A673 (cell line): Measurements from ENCODE around the gene HOXC13. TPM values are rescaled to one million over a fixed set of nuclear protein-coding genes. Genes with fewer than 3 reads are reported as not detected.

Source experiments
- BruUV-seq: library from RNA; stranded (reverse); fragments of 400-500 nt; replicated peaks from 2 replicates; lab custom pipeline; 2021; lab: Mats Ljungman, UMichigan
- CTCF ChIA-PET: fragments of 300-600 bp; sonication (Branson Sonifier 250); formaldehyde crosslinking; loops from one replicate; lab custom pipeline; 2022; ENCODE audit warnings: antibody characterized with exemption; lab: Charles Lee
- POLR2A ChIA-PET: fragments of 300-600 bp; sonication (Branson Sonifier 250); formaldehyde crosslinking; loops from one replicate; lab custom pipeline; 2022; ENCODE audit warnings: antibody characterized with exemption; ENCODE audit not compliant: low non-redundant PET; lab: Charles Lee
- DNase-seq: peaks from one replicate; pipeline ENCODE4 v3.0.0-alpha.2; 2015; ENCODE audit warnings: low spot score
- H3K27ac ChIP-seq: fragments of 200-600 bp; sonication (generic); 2 replicates; pipeline ENCODE4 v1.5.1; 2016; ENCODE audit warnings: mixed run types, low read depth, mild to moderate bottlenecking, mixed read lengths, antibody characterized with exemption, low read length; ENCODE audit not compliant: poor library complexity, severe bottlenecking
- H3K27me3 ChIP-seq: fragments of 200-600 bp; sonication (generic); replicated peaks from 2 replicates; pipeline ENCODE4 v1.6.1; 2017; ENCODE audit warnings: mixed run types, low read depth, mild to moderate bottlenecking, mixed read lengths, antibody characterized with exemption, low read length; ENCODE audit not compliant: insufficient read depth, poor library complexity
- H3K36me3 ChIP-seq: fragments of 200-600 bp; sonication (generic); 2 replicates; pipeline ENCODE4 v1.6.1; 2016; ENCODE audit warnings: mixed run types, mild to moderate bottlenecking, mixed read lengths, antibody characterized with exemption, low read length; ENCODE audit not compliant: insufficient read depth, poor library complexity, severe bottlenecking
- H3K4me1 ChIP-seq: fragments of 200-600 bp; sonication (generic); 2 replicates; pipeline ENCODE4 v1.6.1; 2017; ENCODE audit warnings: mixed run types, mild to moderate bottlenecking, mixed read lengths, antibody characterized with exemption, low read length; ENCODE audit not compliant: insufficient read depth, poor library complexity, severe bottlenecking
- H3K4me3 ChIP-seq: fragments of 200-600 bp; sonication (generic); 2 replicates; pipeline ENCODE4 v1.5.1; 2016; ENCODE audit warnings: low read depth, mixed run types, mild to moderate bottlenecking, mixed read lengths, low read length; ENCODE audit not compliant: poor library complexity, severe bottlenecking
- H3K9me3 ChIP-seq: fragments of 200-600 bp; sonication (generic); 2 replicates; pipeline ENCODE4 v1.6.1; 2016; ENCODE audit warnings: mixed run types, low read depth, mild to moderate bottlenecking, mixed read lengths, antibody characterized with exemption, low read length; ENCODE audit not compliant: poor library complexity, severe bottlenecking
- CTCF ChIP-seq: fragments of 300-800, 200-600 bp; sonication (generic); conservative IDR thresholded peaks from 2 replicates; pipeline ENCODE4 v1.5.1; 2017; ENCODE audit warnings: low read depth, mild to moderate bottlenecking, antibody characterized with exemption, low read length, moderate library complexity, mixed read lengths
- EZH2 ChIP-seq: fragments of 200-600 bp; sonication (generic); IDR thresholded peaks from 2 replicates; pipeline ENCODE4 v1.6.1; 2017; ENCODE audit warnings: borderline replicate concordance, low read depth, mild to moderate bottlenecking, mixed read lengths, antibody characterized with exemption, low read length; ENCODE audit not compliant: poor library complexity, severe bottlenecking
- intact Hi-C: fragments of 100-400 bp; cut with micrococcal nuclease; formaldehyde crosslinking; loops from one replicate; pipeline ENCODE4 v1.10.0; 2022; ENCODE audit not compliant: unreplicated experiment
- total RNA-seq: library from RNA; stranded (reverse); gene quantifications from 2 replicates; pipeline ENCODE4 v1.2.3, GENCODE V29; 2021

The HOXC13 gene
- total RNA-seq, 1 experiment from 2014 or later: 10.1 TPM

GRCh38 chr12:53950437-53950773, 11.8 kb downstream of the HOXC13 start:
- CTCF ChIA-PET: interaction anchor here (0.5 kb wide), 1 partner anchor 15 kb away, joined by 5 read pairs; no protein-coding TSS in a partner anchor
- POLR2A ChIA-PET: interaction anchor here (0.9 kb wide), 1 partner anchor 11 kb away, joined by 4 read pairs; no protein-coding TSS in a partner anchor
- DNase-seq: no peak
- H3K4me3 ChIP-seq: no peak overlapping the region
- intact Hi-C loops: no loop called here
- no TSS peak for BruUV-seq
- peaks cover 2% of the 10 kb centered on the region for H3K27me3 ChIP-seq
- no peak overlapping the region for H3K27ac ChIP-seq
- peaks cover 2% of the 10 kb centered on the region for H3K4me1 ChIP-seq
- TF ChIP-seq EZH2 (no peak), CTCF (0 out of 2 replicates have a peak, but pooled peaks have one; percentile 19)
- no peaks in the 10 kb centered on the region for H3K36me3 ChIP-seq
- no peaks in the 10 kb centered on the region for H3K9me3 ChIP-seq

DNA sequence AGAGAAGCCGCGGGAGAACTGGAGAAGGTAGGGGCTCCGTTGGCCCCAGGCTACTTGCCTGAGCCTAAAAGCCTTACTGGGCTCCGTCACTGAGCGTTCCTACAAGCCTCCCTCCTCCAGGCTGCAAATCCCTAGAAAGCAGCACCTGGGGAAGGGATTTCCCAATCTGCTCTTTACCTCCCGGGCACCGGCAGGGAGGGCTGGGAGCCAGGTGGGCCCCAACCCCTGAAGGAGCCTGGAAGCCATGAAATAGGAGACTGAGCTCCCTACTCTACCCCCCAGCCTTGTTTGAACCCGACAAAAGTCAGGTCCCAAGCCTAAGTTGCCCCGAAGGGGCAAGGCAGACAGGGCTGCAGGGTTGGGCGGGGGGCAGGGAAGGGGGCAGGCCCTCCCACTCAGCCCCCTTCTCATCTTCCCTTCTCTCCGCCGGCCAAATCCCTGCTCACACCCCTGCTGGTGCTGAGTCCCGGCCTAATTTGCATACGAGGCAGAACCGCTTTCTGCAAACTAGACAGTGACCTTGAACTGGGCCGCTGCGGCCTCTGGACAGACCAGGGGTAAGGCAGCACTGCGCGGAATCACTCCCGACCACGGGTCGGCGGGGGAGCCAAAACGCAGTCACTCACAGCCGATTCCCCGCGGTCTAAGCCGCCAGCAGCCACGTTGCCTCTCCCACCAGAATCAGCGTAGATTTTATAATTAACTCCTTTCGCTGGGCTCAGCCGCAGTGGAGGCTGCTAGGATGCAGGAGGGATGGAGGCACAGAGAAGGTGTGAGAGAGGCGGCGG, 12.4 kb downstream of the HOXC13 start:
- Histone ChIP-seq H3K4me1 (peaks cover 3% of the 10 kb centered on the region), H3K4me3 (no peak overlapping the region), H3K27me3 (peaks cover 6% of the 10 kb centered on the region), H3K27ac (no peak overlapping the region), H3K9me3 (no peaks in the 10 kb centered on the region), H3K36me3 (no peaks in the 10 kb centered on the region)
- CTCF ChIA-PET: interaction anchor here (0.5 kb wide), 1 partner anchor 14 kb away, joined by 5 read pairs; no protein-coding TSS in a partner anchor
- no peak for DNase-seq
- TF ChIP-seq CTCF: no peak
- TF ChIP-seq EZH2: no peak
- BruUV-seq: no TSS peak
- intact Hi-C loops: no loop called here
- POLR2A ChIA-PET: interaction anchor here (0.6 to 0.9 kb wide), 2 partner anchors 11 to 367 kb away, joined by 4 to 5 read pairs; no protein-coding TSS in a partner anchor

- POLR2A ChIA-PET: interaction anchor here (0.6 kb wide), 1 partner anchor 366 kb away, joined by 5 read pairs; no protein-coding TSS in a partner anchor
- Histone ChIP-seq H3K36me3 (no peaks in the 10 kb centered on the region), H3K4me1 (peaks cover 3% of the 10 kb centered on the region), H3K27ac (no peak overlapping the region), H3K9me3 (no peaks in the 10 kb centered on the region), H3K27me3 (peaks cover 6% of the 10 kb centered on the region), H3K4me3 (no peak overlapping the region)
- no peak for DNase-seq
- BruUV-seq: no TSS peak
- intact Hi-C loops: no loop called here
- CTCF ChIA-PET: no interaction called here
- no peak for TF ChIP-seq CTCF
- no peak for TF ChIP-seq EZH2
These were observed 13.1 kb downstream of the HOXC13 start for GRCh38 chr12:53951577-53952334.
